ENCODE data around the gene INF2.

DNA sequence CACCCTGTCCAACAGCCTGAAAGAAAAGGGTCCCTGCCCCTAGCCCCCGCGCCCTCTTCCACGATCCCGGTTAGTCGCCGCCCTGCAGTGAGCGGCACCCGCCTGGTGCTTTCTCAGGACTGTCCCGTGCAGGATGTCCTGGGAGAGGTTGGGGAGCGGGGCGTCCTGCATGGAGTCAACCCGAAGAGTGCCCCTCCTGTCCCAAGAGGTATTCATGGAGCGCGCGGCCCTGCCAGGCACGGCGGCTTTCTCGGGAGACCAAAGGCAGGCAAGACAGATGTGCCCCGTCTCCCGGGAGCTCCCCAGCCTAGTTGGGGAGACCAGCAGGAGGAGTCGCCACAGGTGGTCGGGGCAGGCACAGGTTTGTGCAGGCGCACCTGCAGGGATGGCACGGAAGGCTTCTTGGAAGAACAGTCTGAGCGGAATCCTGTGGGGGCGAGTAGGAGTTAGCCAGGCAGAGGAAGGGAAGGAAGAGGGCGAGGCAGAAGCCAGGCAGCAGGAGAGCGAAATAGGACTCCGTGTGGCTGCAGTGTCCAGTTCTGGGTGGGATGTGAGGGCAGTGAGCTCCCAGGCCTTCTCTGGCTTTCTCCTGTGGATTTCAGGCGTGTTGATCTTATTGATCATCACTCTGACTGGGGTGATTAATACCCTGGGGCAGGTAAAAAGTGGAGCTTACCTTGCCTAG lies 64.3 kb downstream of the INF2 start:
- TF ChIP-seq, protein P1, sequence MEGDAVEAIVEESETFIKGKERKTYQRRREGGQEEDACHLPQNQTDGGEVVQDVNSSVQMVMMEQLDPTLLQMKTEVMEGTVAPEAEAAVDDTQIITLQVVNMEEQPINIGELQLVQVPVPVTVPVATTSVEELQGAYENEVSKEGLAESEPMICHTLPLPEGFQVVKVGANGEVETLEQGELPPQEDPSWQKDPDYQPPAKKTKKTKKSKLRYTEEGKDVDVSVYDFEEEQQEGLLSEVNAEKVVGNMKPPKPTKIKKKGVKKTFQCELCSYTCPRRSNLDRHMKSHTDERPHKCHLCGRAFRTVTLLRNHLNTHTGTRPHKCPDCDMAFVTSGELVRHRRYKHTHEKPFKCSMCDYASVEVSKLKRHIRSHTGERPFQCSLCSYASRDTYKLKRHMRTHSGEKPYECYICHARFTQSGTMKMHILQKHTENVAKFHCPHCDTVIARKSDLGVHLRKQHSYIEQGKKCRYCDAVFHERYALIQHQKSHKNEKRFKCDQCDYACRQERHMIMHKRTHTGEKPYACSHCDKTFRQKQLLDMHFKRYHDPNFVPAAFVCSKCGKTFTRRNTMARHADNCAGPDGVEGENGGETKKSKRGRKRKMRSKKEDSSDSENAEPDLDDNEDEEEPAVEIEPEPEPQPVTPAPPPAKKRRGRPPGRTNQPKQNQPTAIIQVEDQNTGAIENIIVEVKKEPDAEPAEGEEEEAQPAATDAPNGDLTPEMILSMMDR (optimal IDR thresholded peaks at IDR 0.05 in 1 of 3, IDR thresholded peaks at IDR 0.05 in 1 of 3, conservative IDR thresholded peaks at IDR 0.05 in 1 of 3; ENCODE audit: extremely low read depth in 1 of 3, insufficient read depth in 2 of 3, low read length in 3 of 3) = no peak
- TF ChIP-seq EZH2 (IDR thresholded peaks at IDR 0.05; ENCODE audit: low read length) = no peak

All from keratinocyte (primary cell).